ENCODE measurements around the gene SLC27A5. TPM values are rescaled to one million over a fixed set of nuclear protein-coding genes. Genes with fewer than 3 reads are reported as not detected.

SLC27A5 gene
- total and polyA plus RNA-seq, 2 of the 13 experiments (the other 11 are each of a cell fraction or from before 2014, with no cell fraction given) = 30.3 to 40.2 TPM

DNA sequence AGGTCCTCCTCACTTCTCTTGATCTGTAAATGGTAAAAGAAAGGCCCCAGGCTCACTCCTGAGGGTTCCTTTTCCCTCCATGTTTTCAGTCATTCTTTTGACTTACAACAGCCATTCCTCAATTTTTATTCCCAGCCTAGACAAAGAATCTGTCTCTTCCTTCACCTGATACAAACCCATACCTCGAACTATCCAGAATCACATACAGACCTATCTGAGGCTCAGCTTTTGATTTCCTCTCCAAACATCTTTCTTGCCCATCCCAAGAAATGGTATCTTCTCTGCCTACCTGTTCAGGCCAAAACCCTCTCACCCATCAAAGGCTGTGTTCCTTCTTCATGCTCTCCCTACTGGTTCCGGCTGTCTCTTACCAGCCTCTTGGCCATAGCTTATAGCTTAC lies 40.9 kb upstream of the SLC27A5 start:
- Histone ChIP-seq H3K4me1 (ENCODE audit: insufficient read depth, low read length) (peaks cover 32% of the 10 kb centered on the region), H3K9ac (ENCODE audit: insufficient read depth, low read depth, low read length) (no peak overlapping the region), H4K20me1 (ENCODE audit: insufficient read depth, low read length) (peaks cover 22% of the 10 kb centered on the region), H3K4me2 (ENCODE audit: low read depth, low read length) (no peak overlapping the region), H3K36me3 (replicated peaks in 1 of 2; ENCODE audit: control insufficient read depth in 1 of 2, insufficient read depth in 2 of 2, low read length in 2 of 2) (peaks cover 35 to 58% of the 10 kb centered on the region in 2 experiments), H3K79me2 (ENCODE audit: insufficient read depth, low read length) (peaks cover 26% of the 10 kb centered on the region), H3K9me3 (ENCODE audit: low read length) (no peaks in the 10 kb centered on the region), H3K4me3 (replicated peaks in 1 of 3; ENCODE audit: insufficient read depth in 1 of 3, low read depth in 2 of 3, low read length in 3 of 3) (no peak overlapping the region), H3K27ac (ENCODE audit: extremely low read length, insufficient read depth, low read length) (peak overlapping the region; percentile 34), H2AFZ (ENCODE audit: low read length) (no peak overlapping the region), H3K27me3 (ENCODE audit: control insufficient read depth in 1 of 2, insufficient read depth in 2 of 2, low read length in 2 of 2) (no peaks in the 10 kb centered on the region)
- ChIA-PET POLR2A (interaction anchor here (0.6 to 3.5 kb wide), 3 partner anchors 8 to 33 kb away, joined by 3 to 58 read pairs (median 31); partner anchors contain the start of genes TRIM28 and ZBTB45), CTCF (ENCODE audit: low intra/inter-chr PET ratio, low total read pairs) (no interaction called here)
- BruUV-seq (replicated peaks) = no TSS peak
- no peak for ATAC-seq
- DNase-seq (ENCODE audit: low spot score) = no peak
- no peak for FAIRE-seq
- intact Hi-C loops (cut with micrococcal nuclease; ENCODE audit: unreplicated experiment) = no loop called here
- in situ Hi-C loops (cut with HindIII; ENCODE audit: extremely low pct_ligation_motif_present, low pct_unique_long_range_greater_than_20kb) = no loop called here
- 99% methylated on average over 2 of the region's 2 CpGs for WGBS (ENCODE audit: low lambda C conversion rate)
- TF ChIP-seq ZNF652 (CRISPR knock-in tag; IDR thresholded peaks at IDR 0.05; ENCODE audit: borderline replicate concordance, low read depth) (no peak), ZNF383 (CRISPR knock-in tag; IDR thresholded peaks at IDR 0.05; ENCODE audit: borderline replicate concordance) (no peak), KDM5A (IDR thresholded peaks at IDR 0.05; ENCODE audit: borderline replicate concordance, low read length) (no peak), ZNF616 (CRISPR knock-in tag; IDR thresholded peaks at IDR 0.05; ENCODE audit: low read depth) (no peak), ZNF282 (IDR thresholded peaks at IDR 0.05; ENCODE audit: partially characterized antibody) (no peak), ZFP62 (CRISPR knock-in tag; IDR thresholded peaks at IDR 0.05) (no peak), SOX5 (CRISPR knock-in tag; IDR thresholded peaks at IDR 0.05; ENCODE audit: borderline replicate concordance) (no peak), NFRKB (IDR thresholded peaks at IDR 0.05) (no peak), MBD4 (IDR thresholded peaks at IDR 0.05; ENCODE audit: borderline replicate concordance, low read length) (no peak), ZNF432 (CRISPR knock-in tag; IDR thresholded peaks at IDR 0.05; ENCODE audit: borderline replicate concordance) (no peak), ZNF333 (CRISPR knock-in tag; IDR thresholded peaks at IDR 0.05; ENCODE audit: borderline replicate concordance) (no peak), SIN3A (IDR thresholded peaks at IDR 0.05; ENCODE audit: borderline replicate concordance, low read depth, low read length) (no peak), KDM5B (CRISPR knock-in tag; IDR thresholded peaks at IDR 0.05; ENCODE audit: borderline replicate concordance) (no peak), NONO (IDR thresholded peaks at IDR 0.05) (no peak), NONO (CRISPR knock-in tag; conservative IDR thresholded peaks at IDR 0.05) (no peak), NR2C2 (CRISPR knock-in tag; IDR thresholded peaks at IDR 0.05; ENCODE audit: borderline replicate concordance) (no peak), NCOR1 (IDR thresholded peaks at IDR 0.05; ENCODE audit: borderline replicate concordance, low read length) (no peak), ZNF556 (CRISPR knock-in tag; IDR thresholded peaks at IDR 0.05; ENCODE audit: borderline replicate concordance) (no peak)
- TF ChIP-seq, protein P1, sequence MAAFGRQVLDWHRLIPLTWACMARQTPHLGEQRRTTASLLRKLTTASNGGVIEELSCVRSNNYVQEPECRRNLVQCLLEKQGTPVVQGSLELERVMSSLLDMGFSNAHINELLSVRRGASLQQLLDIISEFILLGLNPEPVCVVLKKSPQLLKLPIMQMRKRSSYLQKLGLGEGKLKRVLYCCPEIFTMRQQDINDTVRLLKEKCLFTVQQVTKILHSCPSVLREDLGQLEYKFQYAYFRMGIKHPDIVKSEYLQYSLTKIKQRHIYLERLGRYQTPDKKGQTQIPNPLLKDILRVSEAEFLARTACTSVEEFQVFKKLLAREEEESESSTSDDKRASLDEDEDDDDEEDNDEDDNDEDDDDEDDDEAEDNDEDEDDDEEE (CRISPR knock-in tag; IDR thresholded peaks at IDR 0.05) = no peak
- TF ChIP-seq, protein P2, sequence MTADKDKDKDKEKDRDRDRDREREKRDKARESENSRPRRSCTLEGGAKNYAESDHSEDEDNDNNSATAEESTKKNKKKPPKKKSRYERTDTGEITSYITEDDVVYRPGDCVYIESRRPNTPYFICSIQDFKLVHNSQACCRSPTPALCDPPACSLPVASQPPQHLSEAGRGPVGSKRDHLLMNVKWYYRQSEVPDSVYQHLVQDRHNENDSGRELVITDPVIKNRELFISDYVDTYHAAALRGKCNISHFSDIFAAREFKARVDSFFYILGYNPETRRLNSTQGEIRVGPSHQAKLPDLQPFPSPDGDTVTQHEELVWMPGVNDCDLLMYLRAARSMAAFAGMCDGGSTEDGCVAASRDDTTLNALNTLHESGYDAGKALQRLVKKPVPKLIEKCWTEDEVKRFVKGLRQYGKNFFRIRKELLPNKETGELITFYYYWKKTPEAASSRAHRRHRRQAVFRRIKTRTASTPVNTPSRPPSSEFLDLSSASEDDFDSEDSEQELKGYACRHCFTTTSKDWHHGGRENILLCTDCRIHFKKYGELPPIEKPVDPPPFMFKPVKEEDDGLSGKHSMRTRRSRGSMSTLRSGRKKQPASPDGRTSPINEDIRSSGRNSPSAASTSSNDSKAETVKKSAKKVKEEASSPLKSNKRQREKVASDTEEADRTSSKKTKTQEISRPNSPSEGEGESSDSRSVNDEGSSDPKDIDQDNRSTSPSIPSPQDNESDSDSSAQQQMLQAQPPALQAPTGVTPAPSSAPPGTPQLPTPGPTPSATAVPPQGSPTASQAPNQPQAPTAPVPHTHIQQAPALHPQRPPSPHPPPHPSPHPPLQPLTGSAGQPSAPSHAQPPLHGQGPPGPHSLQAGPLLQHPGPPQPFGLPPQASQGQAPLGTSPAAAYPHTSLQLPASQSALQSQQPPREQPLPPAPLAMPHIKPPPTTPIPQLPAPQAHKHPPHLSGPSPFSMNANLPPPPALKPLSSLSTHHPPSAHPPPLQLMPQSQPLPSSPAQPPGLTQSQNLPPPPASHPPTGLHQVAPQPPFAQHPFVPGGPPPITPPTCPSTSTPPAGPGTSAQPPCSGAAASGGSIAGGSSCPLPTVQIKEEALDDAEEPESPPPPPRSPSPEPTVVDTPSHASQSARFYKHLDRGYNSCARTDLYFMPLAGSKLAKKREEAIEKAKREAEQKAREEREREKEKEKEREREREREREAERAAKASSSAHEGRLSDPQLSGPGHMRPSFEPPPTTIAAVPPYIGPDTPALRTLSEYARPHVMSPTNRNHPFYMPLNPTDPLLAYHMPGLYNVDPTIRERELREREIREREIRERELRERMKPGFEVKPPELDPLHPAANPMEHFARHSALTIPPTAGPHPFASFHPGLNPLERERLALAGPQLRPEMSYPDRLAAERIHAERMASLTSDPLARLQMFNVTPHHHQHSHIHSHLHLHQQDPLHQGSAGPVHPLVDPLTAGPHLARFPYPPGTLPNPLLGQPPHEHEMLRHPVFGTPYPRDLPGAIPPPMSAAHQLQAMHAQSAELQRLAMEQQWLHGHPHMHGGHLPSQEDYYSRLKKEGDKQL (CRISPR knock-in tag; IDR thresholded peaks at IDR 0.05; ENCODE audit: low read depth) = no peak

All from HepG2 (cell line).